Uterus (tissue), 2 donors: ENCODE measurements around the gene TP53I13.

Experiments used
- POLR2A ChIP-seq, 2 donors: fragments of 450-650 bp; IDR thresholded peaks; one replicate each; pipeline ENCODE4 v1.6.1; 2016; ENCODE audit warnings: antibody characterized with exemption in 2 of 2, mild to moderate bottlenecking in 1 of 2, moderate library complexity in 1 of 2
- TF ChIP-seq, protein P1 (sequence below), 4 experiments: fragments of 200-600 bp in 2 of 4; fragments of 450-650 bp in 2 of 4; sonication (generic) in 2 of 4; IDR thresholded peaks; one replicate each; pipeline ENCODE4 v1.5.1; 2016 to 2019; ENCODE audit warnings: antibody characterized with exemption in 4 of 4, mild to moderate bottlenecking in 2 of 4, moderate library complexity in 1 of 4

DNA sequence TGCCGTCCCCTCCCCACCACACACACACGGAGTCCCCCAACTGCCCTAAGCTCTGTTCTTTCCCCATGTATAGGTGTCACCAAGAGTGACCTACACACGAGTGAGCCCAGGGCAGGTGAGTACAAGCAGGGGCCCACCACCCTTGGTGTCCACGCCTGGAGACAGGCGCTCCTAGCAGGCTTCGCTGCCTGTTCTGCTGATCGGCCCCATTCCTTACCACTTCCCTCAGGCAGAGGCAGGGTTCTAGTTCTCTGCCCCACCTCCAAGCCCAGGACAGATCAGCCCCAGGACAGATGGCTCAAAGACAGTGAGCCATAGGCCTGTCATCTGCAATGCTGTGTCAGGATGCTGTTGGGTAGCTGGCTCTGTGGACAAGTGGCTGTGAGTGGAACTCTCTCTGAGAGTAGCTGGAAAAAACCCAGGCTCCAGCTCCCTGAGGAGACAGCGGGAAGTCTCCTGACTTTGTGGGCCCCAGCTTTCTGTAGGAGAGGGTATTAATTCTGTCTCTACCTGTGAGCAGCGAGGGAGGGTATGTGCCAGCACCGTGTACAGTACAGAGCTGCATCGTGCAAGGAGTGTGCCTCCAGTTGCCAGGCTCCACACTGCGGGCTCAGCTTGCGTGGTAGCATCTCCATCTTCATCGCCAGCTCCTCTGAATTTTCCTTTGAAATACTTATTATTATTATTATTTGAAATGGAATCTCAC is 897 bp downstream of the TP53I13 start:
- TF ChIP-seq POLR2A (IDR thresholded peaks at IDR 0.05): no peak
- TF ChIP-seq, protein P1, sequence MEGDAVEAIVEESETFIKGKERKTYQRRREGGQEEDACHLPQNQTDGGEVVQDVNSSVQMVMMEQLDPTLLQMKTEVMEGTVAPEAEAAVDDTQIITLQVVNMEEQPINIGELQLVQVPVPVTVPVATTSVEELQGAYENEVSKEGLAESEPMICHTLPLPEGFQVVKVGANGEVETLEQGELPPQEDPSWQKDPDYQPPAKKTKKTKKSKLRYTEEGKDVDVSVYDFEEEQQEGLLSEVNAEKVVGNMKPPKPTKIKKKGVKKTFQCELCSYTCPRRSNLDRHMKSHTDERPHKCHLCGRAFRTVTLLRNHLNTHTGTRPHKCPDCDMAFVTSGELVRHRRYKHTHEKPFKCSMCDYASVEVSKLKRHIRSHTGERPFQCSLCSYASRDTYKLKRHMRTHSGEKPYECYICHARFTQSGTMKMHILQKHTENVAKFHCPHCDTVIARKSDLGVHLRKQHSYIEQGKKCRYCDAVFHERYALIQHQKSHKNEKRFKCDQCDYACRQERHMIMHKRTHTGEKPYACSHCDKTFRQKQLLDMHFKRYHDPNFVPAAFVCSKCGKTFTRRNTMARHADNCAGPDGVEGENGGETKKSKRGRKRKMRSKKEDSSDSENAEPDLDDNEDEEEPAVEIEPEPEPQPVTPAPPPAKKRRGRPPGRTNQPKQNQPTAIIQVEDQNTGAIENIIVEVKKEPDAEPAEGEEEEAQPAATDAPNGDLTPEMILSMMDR (IDR thresholded peaks at IDR 0.05): no peak
